H1 (cell line): ENCODE measurements around the gene GPER1. TPM values are rescaled to one million over a fixed set of nuclear protein-coding genes. Genes with fewer than 3 reads are reported as not detected.

Source experiments
- CTCF ChIA-PET: fragments of 300-600 bp; sonication (Branson Sonifier 250); formaldehyde crosslinking; loops from one replicate; lab custom pipeline; 2021; ENCODE audit not compliant: partially characterized antibody; lab: Charles Lee
- POLR2A ChIA-PET: fragments of 300-600 bp; sonication (Branson Sonifier 250); formaldehyde crosslinking; loops from one replicate; lab custom pipeline; 2021; ENCODE audit warnings: inconsistent platforms; ENCODE audit not compliant: partially characterized antibody; lab: Charles Lee
- DNase-seq, 2 experiments: peaks; one replicate each; pipeline versions ENCODE4 v3.0.0 to v3.0.0-alpha.2; 2010 to 2022; ENCODE audit warnings: low spot score in 2 of 2, low read depth in 1 of 2, mixed read lengths in 1 of 2
- FAIRE-seq: peaks from 2 replicates; lab custom pipeline; 2011; peaks lifted over from hg19 to GRCh38; lab: Jason Lieb, UNC
- H2AFZ ChIP-seq: 2 replicates; pipeline ENCODE4 v1.8.1; 2012; ENCODE audit warnings: low read length, inconsistent platforms
- H2AK5ac ChIP-seq: 2 replicates; pipeline ENCODE4 v1.6.1; 2013; ENCODE audit warnings: low read depth, low read length
- H2BK120ac ChIP-seq: replicated peaks from 2 replicates; pipeline ENCODE3; 2013; ENCODE audit warnings: low read depth, low read length, inconsistent platforms
- H2BK12ac ChIP-seq: 2 replicates; pipeline ENCODE4 v1.6.1; 2013; ENCODE audit warnings: low read depth, low read length
- H2BK15ac ChIP-seq: 2 replicates; pipeline ENCODE4 v1.6.1; 2013; ENCODE audit warnings: low read length
- H2BK20ac ChIP-seq: 2 replicates; pipeline ENCODE4 v1.6.1; 2013; ENCODE audit warnings: low read length
- H2BK5ac ChIP-seq: 2 replicates; pipeline ENCODE4 v1.6.1; 2013; ENCODE audit warnings: low read depth, low read length
- H3K14ac ChIP-seq: 2 replicates; pipeline ENCODE4 v1.6.1; 2013; ENCODE audit warnings: inconsistent platforms; ENCODE audit not compliant: insufficient read length
- H3K18ac ChIP-seq: 2 replicates; pipeline ENCODE4 v1.6.1; 2013; ENCODE audit warnings: low read length; ENCODE audit errors: extremely low read depth
- H3K23ac ChIP-seq: 2 replicates; pipeline ENCODE4 v1.6.1; 2013; ENCODE audit warnings: inconsistent platforms; ENCODE audit not compliant: insufficient read length
- H3K23me2 ChIP-seq: 2 replicates; pipeline ENCODE4 v1.6.1; 2013; ENCODE audit warnings: low read depth, low read length
- H3K27ac ChIP-seq: 2 replicates; pipeline ENCODE4 v1.6.1; 2011; ENCODE audit warnings: low read depth, low read length, inconsistent platforms
- H3K27me3 ChIP-seq, 4 experiments: replicated peaks in 1 of 4; 1 replicate in 1 of 4; 2 replicates in 3 of 4; pipeline versions ENCODE4 v1.6.1 to v1.8.1; 2011 to 2013; ENCODE audit warnings: low read length in 3 of 4, mild to moderate bottlenecking in 3 of 4, inconsistent platforms in 2 of 4, mixed read lengths in 2 of 4, moderate library complexity in 1 of 4; ENCODE audit not compliant: control insufficient read depth in 3 of 4, insufficient read depth in 3 of 4; ENCODE audit errors: extremely low read depth in 1 of 4
- H3K36me3 ChIP-seq, 4 experiments: 2 replicates each; pipeline versions ENCODE4 v1.6.1 to v1.8.1; 2011 to 2013; ENCODE audit warnings: mild to moderate bottlenecking in 4 of 4, low read length in 3 of 4, moderate library complexity in 2 of 4, control low read depth in 1 of 4, inconsistent platforms in 1 of 4; ENCODE audit not compliant: insufficient read depth in 4 of 4, control insufficient read depth in 2 of 4
- H3K4ac ChIP-seq: replicated peaks from 2 replicates; pipeline ENCODE3; 2013; ENCODE audit warnings: low read length, low read depth, mixed read lengths, inconsistent platforms; ENCODE audit not compliant: insufficient read length
- H3K4me1 ChIP-seq, 4 experiments: replicated peaks in 1 of 4; 1 replicate in 1 of 4; 2 replicates in 3 of 4; pipeline versions ENCODE4 v1.6.1 to v1.8.1; 2011 to 2013; ENCODE audit warnings: low read length in 3 of 4, inconsistent platforms in 2 of 4, mixed read lengths in 1 of 4; ENCODE audit not compliant: insufficient read depth in 4 of 4, control insufficient read depth in 3 of 4
- H3K4me2 ChIP-seq, 2 experiments: 2 replicates each; pipeline versions ENCODE4 v1.6.1 to v1.8.1; 2011 to 2013; ENCODE audit warnings: low read depth in 2 of 2, low read length in 2 of 2, control low read depth in 1 of 2, inconsistent platforms in 1 of 2, mild to moderate bottlenecking in 1 of 2; ENCODE audit not compliant: insufficient read depth in 1 of 2
- H3K4me3 ChIP-seq, 4 experiments: fragments of 200-600, 300-600 bp in 1 of 4; sonication (generic), shearing (Covaris generic), sonication (Bioruptor Twin) in 1 of 4; 2 replicates each; pipeline versions ENCODE4 v1.5.1 to v1.8.1; 2011 to 2016; ENCODE audit warnings: low read length in 4 of 4, low read depth in 3 of 4, control low read depth in 2 of 4, inconsistent platforms in 2 of 4, mild to moderate bottlenecking in 2 of 4, mixed read lengths in 1 of 4, moderate library complexity in 1 of 4; ENCODE audit not compliant: insufficient read depth in 2 of 4; ENCODE audit errors: extremely low read depth in 1 of 4
- H3K56ac ChIP-seq: replicated peaks from 2 replicates; pipeline ENCODE3; 2013; ENCODE audit warnings: low read depth, mild to moderate bottlenecking, mixed read lengths, low read length, inconsistent platforms; ENCODE audit not compliant: insufficient read length
- H3K79me1 ChIP-seq: 2 replicates; pipeline ENCODE4 v1.6.1; 2013; ENCODE audit warnings: low read depth, low read length, control low read depth
- H3K79me2 ChIP-seq, 2 experiments: 2 replicates each; pipeline versions ENCODE4 v1.6.1 to v1.8.1; 2012 to 2013; ENCODE audit warnings: low read length in 2 of 2, mild to moderate bottlenecking in 2 of 2, inconsistent platforms in 1 of 2; ENCODE audit not compliant: insufficient read depth in 2 of 2, control insufficient read depth in 1 of 2
- H3K9ac ChIP-seq, 4 experiments: replicated peaks in 1 of 4; 1 replicate in 1 of 4; 2 replicates in 3 of 4; pipeline versions ENCODE4 v1.6.1 to v1.8.1; 2011 to 2013; ENCODE audit warnings: low read depth in 3 of 4, low read length in 3 of 4, control low read depth in 2 of 4, mild to moderate bottlenecking in 2 of 4, moderate library complexity in 2 of 4, inconsistent platforms in 1 of 4; ENCODE audit errors: extremely low read depth in 1 of 4
- H3K9me3 ChIP-seq, 2 experiments: 2 replicates each; pipeline versions ENCODE4 v1.6.1 to v1.8.1; 2012 to 2013; ENCODE audit warnings: mild to moderate bottlenecking in 2 of 2, moderate library complexity in 2 of 2, control low read depth in 1 of 2, inconsistent platforms in 1 of 2, low read depth in 1 of 2, low read length in 1 of 2, mixed read lengths in 1 of 2; ENCODE audit not compliant: insufficient read depth in 2 of 2
- H4K20me1 ChIP-seq, 2 experiments: replicated peaks in 1 of 2; 2 replicates each; pipeline versions ENCODE3 to v1.8.1; 2011 to 2013; ENCODE audit warnings: inconsistent platforms in 2 of 2, low read length in 2 of 2, mild to moderate bottlenecking in 1 of 2; ENCODE audit not compliant: insufficient read depth in 2 of 2, control insufficient read depth in 1 of 2
- H4K5ac ChIP-seq: 2 replicates; pipeline ENCODE4 v1.6.1; 2013; ENCODE audit warnings: low read length, low read depth, mixed read lengths, inconsistent platforms; ENCODE audit not compliant: insufficient read length
- H4K8ac ChIP-seq: 2 replicates; pipeline ENCODE4 v1.8.0; 2013; ENCODE audit warnings: mild to moderate bottlenecking, moderate library complexity, low read length, inconsistent platforms; ENCODE audit not compliant: insufficient read depth; ENCODE audit errors: extremely low read depth
- H4K91ac ChIP-seq: replicated peaks from 2 replicates; pipeline ENCODE3; 2013; ENCODE audit warnings: low read length, mixed read lengths, inconsistent platforms; ENCODE audit not compliant: insufficient read length
- GABPA ChIP-seq: IDR thresholded peaks from 2 replicates; pipeline ENCODE4 v1.6.1; 2011; ENCODE audit warnings: mild to moderate bottlenecking, low read length, moderate library complexity, borderline replicate concordance; ENCODE audit not compliant: insufficient read depth
- KDM4A ChIP-seq: IDR thresholded peaks from one replicate; pipeline ENCODE4 v1.7.1; 2012; ENCODE audit warnings: low read depth, mild to moderate bottlenecking, moderate library complexity, low read length, inconsistent platforms; ENCODE audit not compliant: severe bottlenecking
- RNF2 ChIP-seq: fragments of 200-900, 300-1000 bp; sonication (generic); IDR thresholded peaks from 2 replicates; pipeline ENCODE4 v1.7.1; 2016; ENCODE audit warnings: borderline replicate concordance, low read depth, mild to moderate bottlenecking, antibody characterized with exemption, low read length; ENCODE audit not compliant: poor library complexity, severe bottlenecking; ENCODE audit errors: missing control alignments
- RXRA ChIP-seq: IDR thresholded peaks from 2 replicates; pipeline ENCODE4 v1.6.1; 2011; ENCODE audit warnings: low read depth, mild to moderate bottlenecking, low read length, moderate library complexity; ENCODE audit not compliant: insufficient read depth
- SP2 ChIP-seq: IDR thresholded peaks from 2 replicates; pipeline ENCODE4 v1.6.1; 2012; ENCODE audit warnings: mild to moderate bottlenecking, low read length, inconsistent platforms
- SP4 ChIP-seq: IDR thresholded peaks from 2 replicates; pipeline ENCODE4 v1.6.1; 2012; ENCODE audit warnings: low read length, inconsistent platforms
- WGBS, 2 experiments: shearing (Covaris generic) in 1 of 2; methylation state at CpG; one replicate each; pipeline versions ENCODE4 v1.1.6 to v1.1.7; 2013 to 2015; ENCODE audit warnings: low lambda C conversion rate in 2 of 2, mixed read lengths in 2 of 2, inconsistent platforms in 1 of 2, low coverage in 1 of 2, missing lambda C conversion rate in 1 of 2; ENCODE audit not compliant: insufficient replicate concordance in 2 of 2, insufficient coverage in 1 of 2, insufficient read length in 1 of 2; ENCODE audit errors: extremely low coverage in 1 of 2, missing lambda C conversion rate in 1 of 2; 5-methylcytosine and 5-hydroxymethylcytosine counted together
- polyA plus RNA-seq, 7 experiments: library from polyadenylated mRNA; depleted of rRNA in 3 of 7; stranded (reverse) in 5 of 7; unstranded in 2 of 7; fragments of >200 nt in 5 of 7; fragments of 200-250 nt in 2 of 7; gene quantifications; 1 replicate in 5 of 7; 2 replicates in 1 of 7; 4 replicates in 1 of 7; pipeline versions ENCODE4 v1.2.1 to v1.2.3, GENCODE V29; 2011 to 2013; ENCODE audit warnings: missing spikeins in 2 of 7, mixed read lengths in 2 of 7
- total RNA-seq: library from RNA; stranded (reverse); fragmentation: NEBNext Ultra II Directional; extraction: Animal tissue kit (Norgen Biotek cat#: 25700); gene quantifications from 2 replicates; pipeline ENCODE4 v1.2.1, GENCODE V29; 2021

Gene GPER1
- total and polyA plus RNA-seq, 2 of the 8 experiments (the other 6 are each of a cell fraction or from before 2014, with no cell fraction given), result 0.24 to 0.47 TPM

DNA sequence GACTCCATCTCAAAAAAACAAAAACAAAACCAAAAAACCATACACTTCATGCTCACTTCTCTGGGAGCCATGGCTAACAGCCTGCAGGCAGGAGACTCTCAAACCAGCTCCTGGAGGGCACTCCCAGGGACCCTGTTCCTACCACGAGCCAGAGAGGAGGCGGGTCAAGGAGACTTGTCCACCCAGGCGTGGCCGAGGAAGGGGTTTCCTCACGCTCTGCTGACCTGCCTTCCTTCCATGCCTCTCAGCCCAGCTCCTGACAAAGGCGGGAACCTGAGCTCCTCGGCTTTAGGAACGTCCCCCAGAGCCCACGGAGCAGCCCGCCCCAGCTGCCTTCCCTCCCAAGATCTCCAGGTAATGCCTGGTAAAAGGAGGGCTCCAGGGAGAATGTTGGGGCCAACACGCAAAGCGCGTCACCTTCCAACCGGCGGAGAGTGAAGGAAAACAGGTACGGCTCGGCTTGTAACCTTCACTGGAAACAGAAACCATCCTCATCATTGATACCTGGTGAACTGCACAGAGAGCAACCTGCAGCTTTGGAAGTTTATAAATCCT, 34.0 kb upstream of the GPER1 start:
- Histone ChIP-seq H3K23me2 (no peaks in the 10 kb centered on the region), H3K4ac (no peak overlapping the region), H2BK12ac (no peak overlapping the region), H2BK20ac (no peak overlapping the region), H4K8ac (no peak overlapping the region; the same call in 1 of the 2 replicates), H2AFZ (no peak overlapping the region), H3K9me3 (no peaks in the 10 kb centered on the region), H3K27me3 (no peaks in the 10 kb centered on the region), H4K91ac (no peak overlapping the region), H3K18ac (no peak overlapping the region), H3K79me1 (peaks cover 5% of the 10 kb centered on the region; the same call in 1 of the 2 replicates), H3K14ac (no peak overlapping the region), H3K36me3 (peaks cover 0 to 11% (median 0%) of the 10 kb centered on the region in 4 experiments; a peak in 1 of 8 replicates), H3K9ac (no peak overlapping the region), H4K5ac (no peak overlapping the region), H3K79me2 (no peaks in the 10 kb centered on the region), H3K56ac (no peak overlapping the region), H2BK120ac (no peak overlapping the region), H3K4me2 (no peak overlapping the region), H3K27ac (no peak overlapping the region), H2BK15ac (no peak overlapping the region), H3K4me3 (no peak overlapping the region), H2AK5ac (no peak overlapping the region), H3K23ac (no peak overlapping the region), H2BK5ac (no peak overlapping the region; the same call in 1 of the 2 replicates), H4K20me1 (peaks cover 0 to 6% of the 10 kb centered on the region in 2 experiments), H3K4me1 (peaks cover 3 to 23% (median 12%) of the 10 kb centered on the region in 4 experiments)
- DNase-seq (no peak), FAIRE-seq (no peak)
- TF ChIP-seq RXRA (no peak), RNF2 (no peak), KDM4A (no peak), GABPA (no peak), SP4 (no peak), SP2 (no peak)
- WGBS, 2 experiments, result 82% methylated on average over 17 of the region's 17 CpGs; no CpG with 5 or more reads in 1 of the 2 experiments
- POLR2A ChIA-PET, result interaction anchor here (1.0 to 2.0 kb wide), 3 partner anchors 10 to 54 kb away, joined by 3 to 5 read pairs (median 3); partner anchors contain the start of gene GPR146
- CTCF ChIA-PET, result interaction anchor here (0.6 to 6.2 kb wide), 8 partner anchors 9 to 69 kb away, joined by 3 to 46 read pairs (median 6); partner anchors contain the start of gene GPR146
